NOMO-1 treated with DMSO at 0.1 percent for 48 hours (cell line): ENCODE data around the gene DDX19B.
"Not testable (repeated sequence)": the region's sequence is repeated elsewhere in the genome, so short reads cannot be mapped to it uniquely, and the experiment has no call there.

Experiments
- DNase-seq: peaks from one replicate; lab custom pipeline; 2025; ENCODE audit not compliant: unreplicated experiment; lab: John Stamatoyannopoulos, UW

Gene DDX19B

DNA sequence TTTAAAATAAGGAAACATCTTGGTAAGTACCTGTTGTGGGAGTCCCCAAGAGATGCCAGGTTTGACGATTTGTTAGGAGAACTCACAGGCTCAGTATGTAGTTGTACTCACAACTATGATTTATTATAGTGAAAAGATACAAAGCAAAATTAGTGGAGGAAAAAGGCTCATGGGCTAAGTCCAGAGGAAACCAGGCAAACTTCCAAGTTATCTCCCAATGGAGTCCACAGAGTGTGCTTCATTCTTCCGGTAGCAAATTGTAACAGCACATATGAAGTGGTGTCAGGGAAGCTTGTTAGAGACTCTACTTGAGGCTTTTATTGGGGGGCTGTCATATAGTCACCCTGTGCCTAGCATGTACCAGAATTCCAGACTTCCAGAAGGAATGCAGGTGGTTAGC is 50.0 kb downstream of the DDX19B start:
- DNase-seq: no peak

DNA sequence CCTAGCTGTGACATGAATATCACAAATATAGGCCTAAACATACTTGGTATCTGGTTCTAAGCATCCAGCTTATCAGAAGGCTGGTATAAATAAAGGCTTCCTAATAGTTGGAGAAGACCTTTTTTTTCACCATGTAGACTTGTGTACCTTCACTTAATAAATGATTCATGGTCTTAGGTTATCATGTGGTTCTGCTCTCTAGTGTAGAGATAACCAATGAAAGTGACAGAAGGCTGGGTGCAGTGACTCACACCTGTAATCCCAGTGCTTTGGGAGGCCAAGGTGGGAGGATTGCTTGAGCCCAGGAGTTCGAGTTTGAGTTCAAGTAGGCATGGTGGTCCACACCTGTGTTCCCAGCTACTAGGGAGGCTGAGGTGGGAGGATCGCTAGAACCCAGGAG is 50.8 kb downstream of the DDX19B start:
- DNase-seq: no peak

DNA sequence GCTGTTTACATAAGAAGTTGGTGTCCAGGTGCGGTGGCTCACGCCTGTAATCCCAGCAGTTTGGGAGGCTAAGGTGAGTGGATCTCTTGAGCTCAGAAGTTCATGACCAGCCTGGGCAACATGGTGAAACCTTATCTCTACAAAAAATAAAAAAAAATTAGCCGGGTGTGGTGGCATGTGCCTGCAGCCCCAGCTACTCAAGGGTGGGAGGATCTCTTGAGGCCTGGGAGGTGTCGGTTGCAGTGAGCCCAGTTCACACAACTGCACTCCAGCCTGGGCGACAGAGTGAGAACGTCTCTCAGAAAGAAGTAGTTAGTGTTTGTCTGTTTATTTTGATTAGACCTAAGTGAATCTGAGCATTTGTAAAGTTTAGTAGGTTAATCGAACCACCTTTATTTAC is 60.6 kb downstream of the DDX19B start:
- DNase-seq: no peak

DNA sequence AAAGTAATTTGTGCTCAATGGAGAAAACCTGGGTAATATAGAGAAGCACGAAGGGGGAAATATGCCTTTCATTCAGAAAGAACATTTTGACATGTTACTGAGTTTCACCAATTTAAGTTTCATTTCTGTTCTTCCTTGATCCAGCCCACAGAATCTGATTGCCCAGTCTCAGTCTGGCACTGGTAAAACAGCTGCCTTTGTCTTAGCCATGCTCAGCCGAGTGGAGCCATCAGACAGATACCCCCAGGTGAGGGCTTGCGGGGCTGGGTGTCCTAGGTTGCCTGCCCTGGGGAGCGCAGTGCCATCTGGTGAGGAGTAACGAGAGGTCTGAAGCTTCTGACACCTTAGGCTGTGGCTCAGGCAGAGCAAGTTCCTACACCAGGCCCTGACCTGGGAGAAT is 65.4 kb downstream of the DDX19B start:
- no peak for DNase-seq

DNA sequence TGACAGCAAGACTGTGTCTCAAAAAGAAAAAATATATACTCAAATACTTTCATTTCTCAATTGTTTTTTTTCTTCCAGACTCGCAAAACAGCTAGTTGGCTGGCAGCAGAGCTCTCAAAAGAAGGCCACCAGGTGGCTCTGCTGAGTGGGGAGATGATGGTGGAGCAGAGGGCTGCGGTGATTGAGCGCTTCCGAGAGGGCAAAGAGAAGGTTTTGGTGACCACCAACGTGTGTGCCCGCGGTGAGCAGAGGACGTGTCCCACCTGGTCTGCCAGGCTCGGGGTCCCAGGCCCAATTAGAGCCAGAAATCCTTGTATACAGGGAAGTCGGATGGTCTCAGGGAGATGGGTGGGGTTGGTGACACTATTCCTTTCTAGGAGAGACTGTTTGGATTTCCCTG is 71.2 kb downstream of the DDX19B start:
- not testable (repeated sequence) for DNase-seq

DNA sequence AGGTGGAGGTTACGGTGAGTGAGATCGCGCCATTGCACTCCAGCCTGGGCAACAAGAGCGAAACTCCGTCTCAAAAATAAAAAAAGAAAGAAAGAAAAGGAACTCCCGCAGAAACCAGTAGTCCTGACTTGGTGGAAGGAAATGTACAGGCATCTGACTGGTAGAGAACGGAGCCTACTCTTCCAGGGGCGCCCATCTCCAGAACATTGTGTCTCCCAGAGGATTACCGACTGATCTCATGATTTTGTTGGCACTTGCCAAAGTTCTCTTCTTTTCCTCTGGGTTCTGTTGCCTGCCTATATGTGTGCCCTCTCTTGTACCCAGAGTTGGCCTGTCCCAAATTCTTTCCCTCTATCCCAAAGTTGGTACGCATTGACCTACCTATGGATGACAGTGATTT is 71.9 kb downstream of the DDX19B start:
- no peak for DNase-seq

DNA sequence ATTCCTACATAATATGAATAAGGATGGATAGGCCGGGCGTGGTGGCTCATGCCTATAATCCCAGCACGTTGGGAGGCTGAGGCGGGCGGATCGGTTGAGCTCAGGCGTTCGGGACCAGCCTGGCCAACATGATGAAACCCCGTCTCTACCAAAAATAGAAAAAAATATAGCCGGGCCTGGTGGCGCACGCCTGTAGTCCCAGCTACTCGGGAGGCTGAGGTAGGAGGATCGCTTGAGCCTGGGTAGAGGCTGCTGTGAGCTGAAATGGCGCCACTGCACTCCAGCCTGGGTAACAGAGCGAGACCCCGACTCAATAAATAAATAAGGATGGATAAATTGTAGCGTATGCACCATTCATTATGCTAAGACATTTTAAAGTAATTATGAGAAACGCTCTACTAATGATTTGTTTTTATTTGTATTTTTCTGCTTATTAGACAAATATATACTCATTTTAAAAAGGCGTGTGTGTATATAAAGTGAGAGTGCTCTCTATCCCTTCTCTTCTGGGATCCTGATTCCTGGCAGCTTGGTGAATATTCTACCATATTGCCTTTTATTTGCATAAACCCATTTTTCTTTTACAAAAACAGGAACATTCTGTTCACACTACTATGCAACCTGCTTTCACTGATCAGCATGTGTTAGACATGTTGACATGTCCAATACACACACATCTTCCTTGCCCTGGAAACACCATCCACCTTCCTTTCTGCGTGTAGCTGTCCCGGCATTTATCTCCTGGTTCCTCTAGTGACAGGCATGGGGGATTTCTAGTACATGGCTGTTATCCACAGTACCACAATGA is 74.1 kb downstream of the DDX19B start:
- no peak for DNase-seq

DNA sequence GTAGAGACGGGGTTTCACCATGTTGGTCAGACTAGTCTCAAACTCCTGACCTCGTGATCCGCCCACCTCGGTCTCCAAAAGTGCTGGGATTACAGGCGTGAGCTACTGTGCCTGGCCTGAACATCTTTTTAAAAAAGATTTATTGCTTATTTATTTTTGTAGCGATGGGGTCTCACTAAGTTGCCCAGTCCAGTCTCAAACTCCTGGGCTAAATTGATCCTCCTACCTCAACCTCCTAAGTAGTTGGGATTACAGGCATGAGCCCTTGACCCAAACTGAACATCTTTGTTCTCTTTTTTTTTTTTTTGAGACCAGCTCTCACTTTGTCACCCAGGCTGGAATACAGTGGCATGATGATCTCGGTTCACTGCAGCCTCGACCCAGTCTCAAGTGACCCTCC is 75.2 kb downstream of the DDX19B start:
- DNase-seq: no peak

DNA sequence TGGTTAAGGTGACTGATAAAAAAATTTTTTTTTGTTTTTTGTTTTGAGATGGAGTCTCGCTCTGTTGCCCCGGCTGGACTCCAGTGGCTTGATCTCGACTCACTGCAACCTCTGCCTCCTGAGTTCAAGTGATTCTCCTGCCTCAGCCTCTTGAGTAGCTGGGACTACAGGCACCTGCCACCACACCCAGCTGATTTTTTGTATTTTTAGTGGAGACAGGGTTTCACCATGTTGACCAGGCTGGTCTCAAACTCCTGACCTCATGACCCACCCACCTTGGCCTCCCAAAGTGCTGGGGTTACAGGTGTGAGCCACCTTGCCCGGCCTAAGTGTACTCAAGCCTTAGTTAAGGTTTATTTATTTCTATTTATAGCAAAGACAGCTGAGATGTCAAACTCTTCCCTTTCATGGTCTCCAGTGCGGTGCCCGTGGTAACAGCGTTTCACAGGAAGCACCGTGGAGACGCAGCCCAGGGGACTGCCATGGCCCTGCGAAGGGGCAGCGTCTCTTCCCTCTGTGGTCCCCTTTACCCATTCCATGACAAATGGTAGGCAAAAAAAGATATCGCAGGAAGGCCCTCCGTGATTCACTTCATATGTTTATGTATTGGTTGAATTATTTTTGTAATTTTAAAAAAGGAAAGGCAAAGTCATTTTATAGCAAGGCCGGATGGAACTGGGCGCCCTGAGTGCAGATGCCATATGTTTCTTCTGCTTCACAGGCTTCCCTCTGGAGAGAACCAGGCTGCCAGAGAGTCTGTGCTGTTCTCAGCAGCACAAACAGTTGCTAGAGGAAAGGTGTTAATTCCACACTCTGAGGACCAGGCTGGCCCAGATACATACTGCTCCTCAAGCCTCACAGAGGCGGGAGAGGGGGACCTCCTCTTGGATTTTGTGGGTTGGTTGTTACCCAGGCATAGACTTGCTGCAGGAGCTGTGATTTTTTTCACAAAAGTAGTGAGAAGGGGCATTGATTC is 76.9 kb downstream of the DDX19B start:
- no peak for DNase-seq

DNA sequence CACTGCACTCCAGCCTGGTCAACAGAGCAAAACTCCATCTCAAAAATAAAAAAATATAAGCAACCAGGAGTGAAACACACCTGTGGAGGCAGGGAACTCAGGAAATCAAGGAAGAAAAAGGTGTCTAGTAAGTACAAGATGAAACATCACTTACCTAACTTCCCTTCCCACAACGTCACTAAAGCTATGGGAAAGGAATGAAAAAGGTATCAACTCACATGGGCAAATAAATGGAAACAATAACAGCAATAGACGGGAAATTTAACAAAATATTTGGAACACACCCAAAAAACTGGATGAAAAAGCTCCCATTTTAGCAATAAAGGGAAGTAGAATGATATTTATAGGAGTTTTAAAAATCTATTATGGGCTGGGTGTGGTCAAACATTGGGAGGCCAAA is 78.8 kb downstream of the DDX19B start:
- DNase-seq: no peak

DNA sequence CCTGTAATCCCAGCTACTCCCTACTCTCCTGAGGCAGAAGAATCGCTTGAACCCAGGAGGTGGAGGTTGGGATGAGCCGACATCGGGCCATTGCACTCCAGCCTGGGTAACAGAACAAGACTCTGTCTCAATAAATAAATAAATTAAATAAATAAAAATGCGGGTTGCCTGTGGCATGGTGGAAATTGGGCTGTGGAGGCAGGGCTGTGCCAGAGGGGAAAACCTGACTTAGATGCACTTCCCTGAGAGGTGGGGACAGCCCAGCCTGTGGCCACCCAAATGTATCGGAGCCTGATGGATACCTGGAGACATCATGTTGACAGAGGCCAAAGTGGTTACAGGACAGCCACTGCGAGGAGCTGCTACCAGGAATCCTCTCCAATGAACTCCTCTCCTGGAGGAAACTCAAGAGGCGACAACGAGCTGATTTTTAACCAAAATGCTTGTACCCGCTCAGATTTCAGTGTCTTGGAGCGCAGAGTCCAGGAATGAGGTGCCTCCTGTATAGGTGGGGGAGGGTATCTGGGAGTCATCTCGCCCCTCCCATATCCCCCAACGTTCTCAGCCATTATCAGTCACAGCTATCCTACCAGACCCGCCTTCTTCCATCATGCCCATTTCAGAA is 80.0 kb downstream of the DDX19B start:
- DNase-seq: no peak

DNA sequence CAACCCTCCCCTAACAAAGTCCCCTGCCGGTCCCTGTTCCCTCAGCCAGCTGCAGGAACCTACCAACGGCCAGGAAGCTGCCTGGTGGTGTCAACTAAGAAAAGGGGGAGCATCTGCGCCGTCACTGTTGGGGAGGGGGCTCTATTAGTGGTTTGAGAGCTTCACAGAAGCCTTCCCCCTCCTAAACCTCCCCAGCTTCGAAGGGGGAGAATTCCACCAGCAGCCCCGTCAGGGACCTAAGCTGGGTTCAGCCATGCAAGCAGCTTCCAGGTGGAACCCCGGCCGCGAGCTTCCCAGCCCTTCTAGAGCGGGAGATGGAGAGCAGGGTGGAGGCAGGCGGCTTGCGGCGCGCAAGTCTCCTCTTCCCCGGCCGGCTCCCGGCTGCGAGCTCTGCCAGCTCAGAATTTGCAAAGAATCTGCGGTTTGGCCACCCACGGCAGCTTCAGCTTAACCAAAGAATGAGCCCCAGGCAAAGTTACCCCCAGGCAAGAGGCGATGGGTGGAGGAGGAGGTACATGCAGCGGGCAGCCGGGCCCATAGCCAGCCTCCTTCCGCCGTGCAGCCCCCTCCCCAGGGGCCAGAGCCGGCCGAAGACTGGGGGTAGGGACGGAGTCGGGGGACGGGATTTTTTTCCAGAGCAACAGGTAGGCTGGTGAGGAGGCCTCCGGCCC is 81.4 kb downstream of the DDX19B start:
- DNase-seq: peak; percentile 32

DNA sequence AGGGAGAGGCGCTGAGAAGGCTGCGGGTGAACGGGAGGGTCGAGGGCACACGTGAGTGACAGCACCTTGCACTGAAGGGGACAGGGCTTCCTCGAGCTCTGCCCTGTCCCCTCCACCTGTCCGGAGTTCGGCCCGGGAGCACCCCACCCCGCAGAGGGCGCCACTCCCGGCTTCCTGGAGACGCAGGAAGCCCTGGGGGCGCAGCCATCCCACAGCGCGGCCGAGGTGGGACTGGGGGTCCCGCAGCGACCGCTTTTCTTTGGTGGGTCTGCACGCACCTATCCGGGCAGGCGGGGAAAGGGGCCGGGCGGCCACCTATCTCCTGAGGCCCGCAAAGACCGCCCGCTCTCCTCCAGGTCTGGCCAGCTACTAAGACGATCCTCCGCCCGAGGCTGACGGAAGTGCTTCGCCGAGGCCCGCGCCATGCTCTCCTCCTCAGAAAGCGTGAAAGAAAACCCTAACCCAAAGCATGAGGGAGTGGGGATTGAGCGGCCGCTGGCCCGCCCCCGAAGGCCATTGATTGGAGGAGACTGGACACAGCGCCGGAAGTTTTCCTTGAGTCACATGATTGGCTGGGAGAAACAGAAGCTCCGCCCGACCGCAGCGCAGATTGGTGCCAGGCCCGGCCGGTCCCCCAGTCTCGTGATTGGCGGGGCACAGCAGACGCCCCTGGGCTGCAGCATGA is 82.1 kb downstream of the DDX19B start:
- DNase-seq: peak; percentile 98

DNA sequence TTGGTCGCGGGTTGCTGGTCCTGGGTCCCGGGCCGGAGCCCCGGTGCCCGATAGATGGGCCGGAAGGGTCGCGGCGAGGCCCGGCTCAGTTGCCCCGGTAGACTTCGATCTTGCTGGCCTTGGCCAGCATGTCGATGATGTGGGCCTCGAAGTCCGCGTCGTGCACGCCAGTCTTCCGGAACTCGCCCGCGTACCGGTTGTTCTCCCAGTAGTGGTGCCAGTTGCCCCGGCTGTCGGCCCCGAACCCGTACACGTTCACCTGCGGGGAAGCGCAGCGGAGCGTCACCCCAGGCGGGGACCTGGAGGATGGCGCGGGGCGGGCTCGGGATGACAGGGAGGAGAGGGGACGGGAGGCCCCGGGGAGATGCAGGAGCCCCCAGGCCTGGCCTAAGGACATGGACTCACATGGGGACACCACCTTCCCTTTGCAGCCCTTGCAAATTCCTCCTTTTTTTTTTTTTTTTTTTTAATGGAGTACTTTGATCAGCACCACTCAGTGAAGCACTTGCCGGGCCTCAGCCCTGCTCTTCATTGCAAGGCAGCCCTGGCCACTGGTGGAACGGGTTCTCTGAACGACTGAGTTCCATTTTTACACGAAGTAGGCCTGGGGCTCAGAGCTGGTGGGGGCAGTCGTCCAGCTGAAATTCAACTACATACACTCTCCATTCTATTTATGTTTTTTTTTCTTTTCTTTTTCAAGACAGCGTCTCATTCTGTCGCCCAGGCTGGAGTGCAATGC is 82.8 kb downstream of the DDX19B start:
- DNase-seq: no peak

DNA sequence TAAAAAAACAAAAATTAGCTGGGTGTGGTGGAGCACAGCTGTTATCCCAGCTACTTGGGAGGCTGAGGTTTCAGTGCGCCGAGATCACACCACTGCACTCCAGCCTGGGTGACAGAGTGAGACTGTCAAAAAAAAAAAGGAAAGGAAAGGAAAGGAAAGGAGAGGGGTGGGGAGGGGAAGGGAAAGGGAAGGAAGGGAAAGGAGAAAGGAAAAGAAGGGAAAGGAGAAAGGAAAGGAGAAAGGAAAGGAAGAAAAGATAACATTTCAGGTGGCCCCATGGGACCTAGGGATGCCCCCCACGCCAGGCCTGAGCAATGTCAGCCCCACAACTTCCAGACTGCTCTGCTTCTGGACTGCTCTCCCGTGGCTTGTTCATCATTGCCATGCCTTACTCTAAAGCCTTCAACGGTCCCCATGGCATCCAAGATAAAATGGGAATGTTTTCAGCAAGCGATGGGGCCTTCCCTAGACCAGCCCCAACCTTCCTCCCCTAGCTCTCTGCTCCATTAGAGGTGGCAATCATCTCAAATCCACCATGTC is 84.5 kb downstream of the DDX19B start:
- no peak for DNase-seq
